Head of caudate nucleus (tissue), 42 donors: ENCODE data around the gene GTF2A2.

Experiments
- DNase-seq, 42 donors: peaks; one replicate each; pipeline versions ENCODE4 v3.0.0 to v3.0.0-alpha.2; 2020 to 2021; ENCODE audit warnings: mixed read lengths in 7 of 42
- intact Hi-C: fragments of 100-400 bp; cut with DNase I; formaldehyde crosslinking; loops from one replicate; pipeline ENCODE4 v1.15.0; 2022

Gene GTF2A2

DNA sequence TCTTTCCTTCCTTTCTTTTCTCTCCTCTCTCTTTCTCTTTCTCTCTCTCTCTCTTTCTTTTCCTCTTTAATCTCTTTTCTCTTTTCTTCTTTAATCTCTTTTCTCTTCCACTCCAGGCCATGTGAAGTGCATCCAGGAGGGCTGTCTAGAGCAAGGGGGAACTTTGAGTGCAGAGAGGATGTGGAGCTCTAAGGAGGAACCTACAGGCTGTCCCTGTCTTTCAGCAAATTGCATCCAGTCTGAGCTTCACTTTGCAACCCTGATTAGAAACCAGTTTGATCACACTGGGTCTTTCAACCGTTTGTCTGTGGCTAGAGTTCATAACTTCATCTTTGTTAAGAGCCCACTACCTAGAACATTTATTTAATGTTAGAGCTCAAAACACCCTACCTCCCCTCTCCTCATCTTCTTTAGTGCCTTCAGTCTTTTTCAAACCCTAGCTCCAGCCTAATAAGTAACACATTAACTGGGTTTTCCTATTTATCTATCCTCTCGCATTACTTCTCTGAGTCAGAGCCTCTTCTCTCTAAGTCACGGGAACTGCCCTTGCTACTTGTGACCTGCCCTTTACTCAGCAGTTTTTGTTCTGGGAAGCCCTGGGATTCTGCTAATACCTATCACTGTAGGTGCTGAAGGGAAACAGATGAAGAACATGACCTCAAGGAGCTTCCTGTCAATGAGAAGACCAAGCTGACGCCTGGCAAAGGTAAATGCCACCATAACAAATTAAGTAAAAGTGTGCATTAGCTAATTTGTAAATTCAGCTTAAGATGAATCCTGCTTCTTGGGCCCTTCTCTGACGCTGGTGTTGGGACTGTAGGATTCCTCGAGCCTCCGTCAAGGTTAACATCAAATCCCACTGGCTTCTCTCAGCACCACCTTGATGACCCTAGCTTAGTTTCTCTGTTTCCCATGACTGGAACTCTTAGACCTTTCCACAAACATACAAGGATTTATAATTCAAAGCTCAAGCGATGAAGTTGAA lies 45.7 kb downstream of the GTF2A2 start, which contains the start of gene GCNT3:
Gene GCNT3, plus strand, starts transcription at position 508 of the 985 bp plus-strand sequence. CDS start 6,456 bp downstream, outside the sequence.
- intact Hi-C loops, result no loop called here
- no peak for DNase-seq

DNA sequence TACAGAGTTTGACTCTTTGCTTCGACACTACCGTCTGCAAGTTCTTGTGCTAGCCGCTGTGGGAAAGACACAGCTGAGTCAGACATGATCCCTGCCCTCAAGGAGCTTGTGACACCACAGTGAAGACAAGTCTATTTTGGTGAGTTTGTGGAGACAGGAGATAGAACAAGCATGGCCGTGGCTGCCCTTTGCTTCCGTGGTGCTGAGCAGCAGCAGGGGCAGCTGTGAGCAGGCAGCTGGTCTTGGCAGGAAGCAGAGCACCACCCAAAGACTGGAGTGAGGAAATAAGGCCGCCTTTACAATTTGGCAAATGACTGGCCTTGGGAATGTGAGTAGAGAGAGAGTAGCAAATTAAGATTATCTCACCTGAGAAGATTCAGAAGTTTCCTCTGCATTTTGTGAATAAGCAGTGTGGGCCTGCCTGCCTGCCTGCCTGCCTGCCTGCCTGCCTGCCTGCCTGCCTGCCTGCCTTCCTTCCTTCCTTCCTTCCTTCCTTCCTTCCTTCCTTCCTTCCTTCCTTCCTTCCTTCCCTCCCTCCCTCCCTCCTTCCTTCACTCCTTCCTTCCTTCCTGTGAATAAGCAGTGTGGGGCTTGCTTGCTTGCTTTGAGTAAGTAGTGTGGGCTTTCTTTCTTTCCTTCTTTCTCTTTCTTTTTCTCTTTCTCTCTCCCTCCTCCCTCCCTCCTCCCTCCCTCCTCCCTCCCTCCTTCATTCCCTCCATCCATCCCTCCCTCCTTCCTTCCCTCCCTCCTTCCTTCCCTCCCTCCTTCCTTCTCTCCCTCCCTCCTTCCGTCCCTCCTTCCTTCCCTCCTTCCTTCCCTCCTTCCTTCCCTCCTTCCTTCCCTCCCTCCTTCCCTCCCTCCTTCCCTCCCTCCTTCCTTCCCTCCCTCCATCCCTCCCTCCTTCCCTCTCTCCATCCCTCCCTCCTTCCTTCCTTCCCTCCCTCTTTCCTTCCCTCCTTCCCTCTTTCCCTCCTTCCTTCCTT lies 47.3 kb downstream of the GTF2A2 start:
- intact Hi-C loops, result no loop called here

DNA sequence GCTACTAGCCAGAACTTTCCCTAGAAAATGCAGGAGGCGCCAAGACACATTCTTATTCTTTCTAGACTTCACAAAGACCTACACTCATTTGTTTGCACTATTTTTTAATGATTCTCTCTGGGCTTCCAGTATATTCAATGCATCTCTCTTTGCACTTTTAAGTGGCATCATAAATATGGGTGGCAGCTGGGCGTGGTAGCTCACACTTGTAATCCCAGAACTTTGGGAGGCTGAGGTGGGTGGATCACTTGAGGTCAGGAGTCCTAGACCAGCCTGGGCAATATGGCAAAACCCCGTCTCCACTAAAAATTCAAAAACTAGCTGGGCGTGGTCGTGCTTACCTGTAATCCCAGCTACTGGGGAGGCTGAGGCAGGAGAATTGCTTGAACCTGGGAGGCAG lies 51.3 kb downstream of the GTF2A2 start:
- no peak for DNase-seq
- intact Hi-C loops, result no loop called here

More for the DNA sequence above, 47.3 kb downstream of the GTF2A2 start:
- DNase-seq, result no peak

DNA sequence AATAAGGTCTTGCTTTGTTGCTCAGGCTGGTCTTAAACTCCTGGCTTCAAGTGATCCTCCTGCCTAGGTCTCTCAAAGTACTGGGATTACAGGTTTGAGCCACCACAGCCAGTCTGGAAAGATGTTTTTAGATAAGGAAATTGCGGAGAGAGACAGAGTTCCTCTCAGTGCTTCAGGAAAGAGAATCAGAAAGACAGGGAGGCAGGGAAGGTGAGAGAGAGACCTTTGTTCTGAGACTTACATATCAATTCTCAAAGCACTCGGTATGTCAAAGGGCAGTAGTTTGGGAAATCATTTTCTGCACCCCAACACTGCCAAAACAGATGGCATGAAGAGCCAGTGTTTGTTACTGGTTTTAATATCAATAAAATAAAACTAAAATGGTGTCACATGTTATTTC lies 58.9 kb downstream of the GTF2A2 start:
- DNase-seq, result no peak
- intact Hi-C loops, result no loop called here

DNA sequence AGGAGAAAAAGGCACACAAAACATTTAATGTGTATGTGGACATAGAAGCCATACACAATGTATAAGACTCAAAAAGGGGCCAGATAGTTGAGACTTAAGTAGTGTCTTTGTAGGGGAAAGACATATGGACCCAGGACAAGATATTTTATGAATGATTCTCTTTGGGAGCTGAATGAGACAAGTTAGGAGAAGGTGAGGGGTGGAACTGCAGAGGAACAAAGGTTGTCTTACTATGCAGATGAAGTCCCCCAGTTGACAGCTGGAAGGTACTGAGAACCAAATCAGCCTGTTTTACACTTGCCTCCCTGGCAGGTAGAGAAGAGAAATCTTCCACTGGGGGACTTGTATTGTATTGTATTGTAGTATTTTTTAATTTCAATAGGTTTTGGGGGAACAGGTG lies 60.7 kb downstream of the GTF2A2 start:
- no peak for DNase-seq
- intact Hi-C loops, result no loop called here

DNA sequence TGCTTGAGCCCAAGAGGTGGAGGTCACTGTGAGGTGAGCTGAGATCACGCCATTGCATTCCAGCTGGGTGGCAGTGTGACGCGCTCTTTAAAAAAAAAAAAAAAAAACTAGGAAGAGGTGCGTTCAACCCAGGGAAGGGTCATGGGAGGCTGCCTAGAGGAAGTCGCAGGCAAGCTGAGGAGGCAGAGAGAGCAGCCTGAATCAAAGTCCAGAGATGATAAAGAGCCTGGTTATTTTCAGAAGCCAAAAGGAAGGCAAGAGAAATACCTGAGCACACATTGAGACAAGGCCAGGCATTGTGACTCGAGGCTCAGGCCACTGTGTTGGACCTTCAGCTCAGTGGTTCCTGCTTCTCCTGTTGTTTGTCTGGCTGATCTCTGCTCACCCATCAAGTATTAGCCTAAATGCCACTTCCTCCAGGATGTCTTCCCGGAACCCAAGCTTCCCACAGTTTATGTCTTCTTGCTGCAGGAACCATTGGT lies 61.8 kb downstream of the GTF2A2 start:
- intact Hi-C loops, result no loop called here
- no peak for DNase-seq

DNA sequence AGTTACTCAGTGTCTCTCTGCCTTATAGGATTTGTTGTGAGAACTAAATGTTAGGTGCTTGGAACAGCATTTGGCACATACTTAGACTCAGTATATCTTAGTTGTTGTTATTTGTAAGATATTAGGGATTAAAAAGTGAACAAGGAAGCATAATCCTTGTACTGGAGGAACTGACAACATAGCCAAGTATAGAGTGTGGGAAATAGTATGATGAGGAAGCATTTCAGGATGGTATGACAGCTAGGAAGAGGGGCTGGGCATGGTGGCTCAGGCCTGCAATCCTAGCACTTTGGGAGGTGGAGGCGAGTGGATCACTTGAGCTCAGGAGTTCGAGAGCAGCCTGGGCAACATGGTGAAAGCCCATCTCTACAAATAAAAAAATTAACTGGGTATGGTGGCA lies 62.3 kb downstream of the GTF2A2 start:
- intact Hi-C loops, result no loop called here
- no peak for DNase-seq

DNA sequence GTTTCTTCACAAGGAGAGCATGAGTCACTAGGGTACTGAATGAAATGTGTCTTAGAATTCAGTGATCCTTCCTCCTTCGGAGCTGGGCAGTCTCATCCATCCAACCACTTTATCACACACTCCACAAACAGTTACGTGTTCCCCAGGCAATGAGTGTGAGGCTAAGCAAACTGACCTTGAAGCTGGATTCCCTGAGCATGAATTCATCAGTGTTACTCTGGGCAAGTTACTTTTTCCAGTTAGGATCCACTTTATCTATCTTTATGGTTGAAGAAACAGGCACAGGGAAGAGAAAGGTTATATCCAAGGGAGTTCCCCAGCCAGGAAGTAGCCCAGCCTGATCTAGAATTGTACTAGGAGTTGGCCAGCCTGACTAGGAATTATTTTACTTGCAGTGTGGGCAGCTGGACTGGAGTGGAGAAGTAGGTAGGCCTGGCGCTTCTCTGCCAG lies 62.8 kb downstream of the GTF2A2 start:
- intact Hi-C loops, result no loop called here
- no peak for DNase-seq

DNA sequence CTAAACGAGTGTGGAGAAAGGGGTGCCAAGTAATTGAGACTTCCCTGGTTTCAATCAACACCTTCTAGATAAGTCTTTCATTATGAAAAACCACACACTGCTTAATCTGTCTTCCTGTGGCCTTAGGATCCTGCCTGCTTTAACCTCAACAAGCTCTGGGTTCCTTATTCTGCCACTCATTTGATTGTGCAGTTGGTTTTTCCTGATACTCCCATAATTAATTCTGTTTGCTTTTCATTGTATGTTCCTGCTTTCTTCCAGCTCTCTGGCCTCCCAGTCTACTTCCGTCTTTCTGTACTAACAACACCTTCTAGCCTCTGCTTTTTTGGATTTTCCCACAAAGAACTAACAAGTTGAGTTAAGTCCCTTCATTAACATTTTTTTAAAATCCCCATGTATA lies 66.0 kb downstream of the GTF2A2 start:
- no peak for DNase-seq
- intact Hi-C loops, result no loop called here

DNA sequence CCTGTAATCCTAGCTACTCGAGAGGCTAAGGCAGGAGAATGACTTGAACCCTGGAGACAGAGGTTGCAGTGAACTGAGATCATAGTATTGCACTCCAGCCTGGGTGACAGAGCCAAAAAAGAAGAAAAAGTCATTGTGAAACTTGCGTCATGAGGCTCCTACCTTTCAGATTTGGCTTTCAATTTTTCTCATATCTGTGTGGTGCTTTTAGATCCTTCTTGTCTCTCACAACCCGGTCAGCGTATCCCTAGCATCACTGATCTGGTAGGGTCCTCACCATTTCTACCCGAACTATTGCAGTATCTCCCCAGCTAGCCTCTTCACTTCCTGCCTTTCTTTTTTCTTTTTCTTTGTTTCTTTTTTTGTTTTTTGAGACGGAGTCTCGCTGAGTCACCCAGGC lies 67.3 kb downstream of the GTF2A2 start:
- DNase-seq, result no peak
- intact Hi-C loops, result no loop called here
